Stimulated activated CD8-positive, alpha-beta memory T cell treated with anti-CD3 and anti-CD28 coated beads, Interleukin-2, amount 100 ng/mL, for 1 hour (primary cell): Measurements from ENCODE around the gene GATB.
"Not testable (repeated sequence)": the region's sequence is repeated elsewhere in the genome, so short reads cannot be mapped to it uniquely, and the experiment has no call there.

Experiments
- DNase-seq, 2 donors: peaks; one replicate each; pipeline ENCODE4 v3.0.0-alpha.2; 2020; ENCODE audit warnings: low read depth in 2 of 2

Gene GATB

DNA sequence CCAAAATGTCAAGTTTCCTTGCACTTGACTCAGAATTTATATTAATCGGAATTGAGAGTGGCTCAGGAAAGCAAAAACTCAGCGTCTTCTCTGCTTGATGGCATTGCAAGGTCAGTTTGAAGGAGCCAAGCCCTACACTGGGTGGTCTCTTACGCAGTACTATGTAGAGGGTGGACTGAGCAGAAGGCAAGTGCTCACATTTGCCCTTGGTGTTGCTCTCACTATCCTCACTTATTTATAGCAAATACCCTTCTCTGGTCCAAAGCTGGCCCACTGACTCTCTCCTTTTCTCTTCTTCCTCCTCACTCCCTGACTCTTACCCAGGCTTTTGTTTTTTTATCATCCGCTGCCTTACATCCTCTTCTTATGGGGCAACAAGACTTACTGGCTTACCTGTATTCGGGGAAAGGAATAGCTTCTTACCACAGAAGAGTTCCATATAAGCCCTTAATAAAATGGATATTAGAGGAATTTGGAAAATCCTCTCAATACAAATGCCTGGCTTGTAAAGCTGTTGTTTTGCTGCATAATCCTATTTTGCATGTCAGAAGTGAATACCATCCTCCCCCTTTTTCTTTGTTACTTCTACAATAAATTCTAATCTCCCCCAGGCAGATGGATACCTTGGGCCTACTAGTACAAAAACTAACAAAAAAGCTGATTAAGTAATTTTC lies 24.8 kb upstream of the GATB start:
- no peak for DNase-seq

GRCh38 chr4:151784706-151785105 lies 23.9 kb upstream of the GATB start:
- no peak for DNase-seq

DNA sequence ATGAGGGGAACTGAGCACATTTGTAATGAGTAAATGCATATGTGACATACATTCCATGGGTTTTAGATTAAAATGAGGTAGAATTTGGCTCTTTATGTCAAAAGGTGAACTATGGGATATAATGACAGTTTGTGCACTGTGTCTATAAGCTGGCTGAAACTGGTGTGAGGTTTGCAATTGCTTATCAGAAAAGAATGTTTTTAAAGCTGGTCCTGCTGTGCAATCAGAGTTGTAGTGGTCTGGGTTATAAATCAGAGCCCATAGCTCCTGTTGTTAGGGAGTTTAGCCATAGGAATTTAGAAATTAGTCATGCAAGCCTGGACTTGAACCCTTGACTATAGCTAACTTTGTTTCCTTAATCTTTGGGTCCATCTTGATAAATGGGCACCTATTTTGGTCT lies 23.1 kb upstream of the GATB start:
- DNase-seq: no peak

DNA sequence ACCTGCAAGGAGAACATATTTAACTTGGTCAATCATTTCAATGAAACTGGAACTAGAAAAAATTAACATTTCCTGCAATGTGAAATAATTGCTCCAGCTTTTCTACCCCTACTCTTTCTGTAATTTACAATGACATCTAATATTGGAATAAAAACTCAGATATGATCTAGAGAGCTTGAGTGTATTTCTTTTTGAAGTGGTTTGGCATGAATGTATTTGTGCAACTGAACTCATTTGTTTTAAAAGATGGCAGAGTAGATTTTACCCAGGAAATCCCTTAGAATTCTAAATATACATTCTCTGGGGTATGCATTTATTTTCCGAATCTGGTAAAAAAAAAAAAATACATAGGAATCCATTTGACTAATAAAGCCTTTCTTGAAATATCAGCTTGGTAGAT lies 21.5 kb upstream of the GATB start:
- DNase-seq: no peak

DNA sequence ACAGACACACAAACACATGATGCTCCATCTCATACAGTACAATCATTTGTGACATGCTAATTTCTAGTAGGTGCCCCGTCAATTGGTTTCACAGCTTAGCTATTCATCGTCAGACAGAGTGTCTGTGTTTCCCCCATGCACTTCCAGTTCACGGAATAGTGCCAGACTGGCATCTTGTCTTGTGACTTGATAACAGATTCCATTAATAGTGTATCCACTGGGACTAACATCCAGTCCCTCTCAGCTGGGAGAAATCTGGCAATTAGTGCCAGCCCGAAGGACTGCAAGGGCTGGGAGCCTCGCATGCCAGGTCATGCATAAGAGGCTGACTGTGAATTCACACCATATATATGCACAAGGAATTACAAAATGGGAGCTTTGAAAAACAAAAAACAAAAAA lies 20.2 kb upstream of the GATB start:
- DNase-seq: no peak

- DNase-seq: no peak
Observed at GRCh38 chr4:151777471-151777870, 16.7 kb upstream of the GATB start.

GRCh38 chr4:151774324-151774723 lies 13.5 kb upstream of the GATB start:
- DNase-seq: no peak

- no peak for DNase-seq
Observed at GRCh38 chr4:151772274-151772673, 11.5 kb upstream of the GATB start.

DNA sequence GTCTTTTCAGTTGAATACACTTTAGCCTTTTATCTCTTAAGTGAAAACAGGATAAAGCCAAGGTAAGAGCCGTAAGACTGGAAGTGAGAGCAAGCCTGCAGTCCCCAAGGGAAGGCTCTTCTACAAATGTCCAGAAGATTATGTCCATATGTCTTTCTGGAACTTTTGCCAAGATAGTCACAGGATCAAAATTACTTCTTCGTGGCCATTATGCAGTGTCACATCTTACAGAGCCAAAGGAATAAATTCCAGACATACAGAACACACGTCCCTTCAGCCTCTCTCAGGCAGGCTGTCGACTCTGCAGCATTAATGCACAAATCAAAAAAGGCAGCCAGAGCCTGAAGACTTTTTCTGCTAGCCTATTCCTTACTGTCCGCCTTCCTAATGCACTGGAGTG lies 10.9 kb upstream of the GATB start:
- no peak for DNase-seq

DNA sequence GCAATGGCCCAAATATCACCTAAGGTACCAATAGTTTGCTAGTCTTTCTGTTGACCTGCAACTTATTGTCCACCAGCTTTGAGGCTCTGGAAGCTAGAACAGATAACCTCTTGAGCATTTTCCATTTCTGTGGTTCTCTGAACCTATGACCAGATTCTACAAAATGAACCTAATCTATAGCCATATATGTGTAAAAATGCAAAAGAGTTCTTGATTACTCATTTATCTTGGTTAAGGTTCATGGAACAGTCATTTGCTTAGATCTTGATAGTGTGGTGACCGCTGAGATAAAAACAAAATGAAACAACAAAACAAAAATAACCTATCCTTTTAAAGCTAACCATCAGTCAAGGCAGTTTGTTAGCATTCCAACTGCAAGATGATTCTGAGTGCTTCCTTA lies 9.3 kb upstream of the GATB start:
- no peak for DNase-seq

- DNase-seq: no peak
Observed at GRCh38 chr4:151768835-151769234, 8.0 kb upstream of the GATB start.

- no peak for DNase-seq
Observed at GRCh38 chr4:151766691-151767090, 5.9 kb upstream of the GATB start.

DNA sequence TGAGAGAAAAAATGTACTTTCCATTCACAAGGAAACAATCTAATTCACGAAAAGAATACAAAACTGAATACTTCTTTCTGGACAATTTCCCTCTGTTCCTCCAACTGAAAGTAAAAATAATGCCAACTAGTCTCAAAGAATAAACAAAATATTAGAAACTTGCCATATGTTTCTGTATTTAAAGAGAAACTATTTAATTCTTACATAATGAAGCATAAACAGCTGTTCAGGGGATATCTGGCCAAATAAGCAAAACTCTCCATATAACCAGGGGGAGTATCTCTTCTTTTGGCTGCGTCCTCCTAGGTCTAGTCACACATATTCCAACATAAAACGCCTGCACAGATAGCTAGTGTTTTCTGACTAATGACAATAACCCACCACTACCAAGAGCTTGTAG lies 805 bp downstream of the GATB start:
- DNase-seq: no peak

GRCh38 chr4:151753056-151753455 lies 7.8 kb downstream of the GATB start:
- DNase-seq: no peak

GRCh38 chr4:151750156-151750555 lies 10.7 kb downstream of the GATB start:
- DNase-seq: no peak

DNA sequence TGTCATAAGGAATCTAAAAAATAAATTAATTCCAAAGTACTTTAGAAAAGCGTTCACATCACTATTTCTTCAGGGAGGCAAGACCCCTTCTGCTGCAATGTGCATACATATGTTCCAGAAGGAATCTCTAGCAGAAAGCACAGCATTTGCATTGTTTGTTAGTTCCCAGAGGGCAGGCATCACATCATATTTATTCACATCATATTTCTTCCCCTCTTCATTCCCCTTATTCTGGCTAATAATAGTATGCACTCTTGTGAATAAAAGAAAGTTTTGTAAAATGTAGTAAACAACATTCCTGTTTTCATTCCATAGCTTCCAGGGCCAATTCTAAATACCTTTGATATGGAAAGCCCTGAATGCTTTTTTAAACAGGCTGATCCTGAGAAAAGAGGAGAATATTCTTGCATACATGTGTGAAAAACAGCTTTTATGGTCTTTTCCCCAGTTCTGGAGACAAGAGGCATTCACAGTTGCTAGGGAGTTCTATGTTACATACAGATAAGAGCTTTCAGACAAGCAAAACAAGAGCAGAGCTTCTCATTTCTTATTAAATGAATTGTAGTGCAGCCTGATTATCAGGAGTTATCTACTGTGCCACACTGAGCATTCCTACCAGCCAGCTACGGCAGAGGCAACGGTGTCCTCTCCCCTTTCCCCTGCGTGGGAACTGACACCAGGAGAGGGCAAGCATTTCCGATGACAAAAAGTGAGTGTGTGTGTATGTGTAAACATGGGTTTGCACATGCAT lies 15.2 kb downstream of the GATB start:
- DNase-seq: no peak

DNA sequence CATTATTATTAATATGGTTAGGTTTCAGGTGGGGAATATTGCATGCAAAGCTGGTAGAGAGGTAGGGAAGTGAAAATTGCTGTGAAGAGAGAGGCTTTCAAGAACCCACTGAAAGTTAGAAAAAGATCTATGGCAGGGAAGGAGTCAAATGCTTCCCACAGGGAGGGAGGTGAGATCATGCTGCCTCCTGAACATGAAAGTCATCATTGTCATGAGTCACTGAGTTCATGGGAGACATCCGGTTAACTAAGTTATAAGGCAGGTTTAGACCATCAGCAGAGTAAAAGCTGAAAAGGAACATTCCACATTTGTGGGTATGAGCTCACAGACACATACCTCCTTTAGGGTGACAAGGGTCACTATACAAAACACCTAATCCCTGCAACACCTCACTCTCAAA lies 16.2 kb downstream of the GATB start:
- no peak for DNase-seq

DNA sequence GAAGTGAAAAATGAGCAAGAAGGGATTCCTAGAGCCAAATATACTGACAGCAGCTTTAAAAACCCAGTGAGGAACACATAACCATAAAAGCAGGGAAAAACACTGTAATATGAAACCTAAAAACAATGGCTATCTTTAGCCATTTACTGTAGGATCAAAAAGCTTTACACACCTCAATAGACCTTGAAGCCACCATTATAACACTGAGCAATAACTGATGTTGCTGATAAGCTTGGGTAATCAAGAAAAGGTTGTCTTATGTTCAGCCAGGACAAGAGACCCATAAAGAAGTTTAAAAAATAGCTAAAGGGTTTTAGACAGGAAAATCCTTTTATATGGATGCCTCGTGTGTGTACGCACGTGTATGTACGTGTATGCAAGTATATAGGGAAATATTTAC lies 16.9 kb downstream of the GATB start:
- no peak for DNase-seq

DNA sequence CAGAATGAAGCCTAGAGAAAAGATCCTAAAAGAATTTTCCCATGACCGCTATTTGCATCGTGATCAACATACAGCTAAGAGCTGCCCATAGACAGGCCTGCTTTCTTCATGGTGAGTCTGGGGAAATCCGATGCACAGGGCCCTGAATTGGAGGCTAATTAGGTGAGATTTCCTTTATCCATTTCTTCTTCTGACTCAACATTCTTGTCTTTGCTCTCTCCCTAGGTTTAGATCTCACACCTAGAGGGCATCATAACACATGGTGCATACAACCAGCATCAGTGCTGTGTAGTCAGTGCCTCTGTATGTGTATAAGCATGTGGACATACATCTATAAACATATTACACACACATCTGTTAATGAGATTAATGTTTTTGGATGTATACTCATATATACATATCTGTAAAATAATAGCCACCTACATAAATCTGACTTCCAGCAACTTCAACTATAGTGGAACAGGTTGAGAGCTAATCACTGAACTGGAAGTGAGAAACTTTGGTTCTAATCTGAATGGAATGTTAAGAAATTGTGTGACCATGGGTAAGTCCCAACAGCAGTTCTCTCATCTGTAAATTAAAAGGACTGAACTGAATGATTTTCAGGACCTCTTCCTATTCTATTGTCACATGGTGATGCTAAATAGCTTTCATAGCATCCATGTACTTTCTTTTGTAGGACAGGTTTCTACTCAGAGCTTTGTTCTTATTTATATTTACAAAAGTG lies 17.5 kb downstream of the GATB start:
- DNase-seq: no peak

GRCh38 chr4:151738720-151739517 lies 21.9 kb downstream of the GATB start:
- no peak for DNase-seq

DNA sequence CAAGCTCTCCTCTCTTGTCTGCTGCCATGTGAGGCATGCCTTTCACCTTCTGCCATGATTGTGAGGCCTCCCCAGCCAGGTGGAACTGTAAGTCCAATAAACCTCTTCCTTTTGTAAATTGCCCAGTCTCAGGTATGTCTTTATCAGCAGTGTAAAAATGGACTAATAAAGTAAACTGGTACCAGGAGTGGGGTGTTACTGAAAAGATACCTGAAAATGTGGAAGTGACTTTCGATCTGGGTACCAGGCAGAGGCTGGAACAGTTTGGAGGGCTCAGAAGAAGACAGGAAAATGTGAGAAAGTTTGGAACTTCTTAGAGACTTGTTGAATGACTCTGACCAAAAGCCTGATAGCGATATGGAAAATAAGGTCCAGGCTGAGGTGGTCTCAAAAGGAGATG lies 24.0 kb downstream of the GATB start:
- DNase-seq: not testable (repeated sequence)

DNA sequence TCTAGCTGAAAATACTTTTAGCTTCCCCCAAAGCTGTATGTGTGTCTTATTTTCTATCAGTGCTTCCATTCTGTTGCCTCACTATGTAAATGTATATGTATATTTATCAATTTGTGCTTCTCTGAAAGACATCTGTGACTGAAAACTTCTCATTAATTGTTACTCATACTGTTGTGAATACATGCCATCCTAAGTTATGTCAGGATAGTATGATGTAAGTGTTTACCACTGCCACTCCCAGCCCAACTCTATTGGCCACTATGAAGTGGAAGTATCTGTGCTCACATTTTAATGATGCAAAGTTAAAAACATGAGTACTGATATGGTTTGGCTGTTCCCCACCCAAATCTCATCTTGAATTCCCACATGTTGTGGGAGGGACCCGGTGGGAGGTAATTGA lies 24.4 kb downstream of the GATB start:
- no peak for DNase-seq
